ENCODE measurements around the gene GAD2.

Gene GAD2

GRCh38 chr10:26310361-26310760, 93.8 kb downstream of the GAD2 start:
- no peak for DNase-seq (ENCODE audit: low read depth, low spot score)
- H3K36me3 ChIP-seq (ENCODE audit: control insufficient read depth, insufficient read depth, low read length), result no peaks in the 10 kb centered on the region
- no peaks in the 10 kb centered on the region for H3K9me3 ChIP-seq (ENCODE audit: control insufficient read depth, insufficient read depth, low read length)
- H3K27ac ChIP-seq (ENCODE audit: low read length), result no peak overlapping the region
- no peaks in the 10 kb centered on the region for H3K27me3 ChIP-seq (ENCODE audit: control insufficient read depth, insufficient read depth, low read length)
- no CpG with 5 or more reads among the region's 3 CpGs for WGBS (ENCODE audit: insufficient coverage, insufficient read length)
- H3K4me1 ChIP-seq (ENCODE audit: control insufficient read depth, insufficient read depth, low read length), result no peaks in the 10 kb centered on the region
- no peak overlapping the region for H3K4me3 ChIP-seq (ENCODE audit: low read length)

GRCh38 chr10:26311383-26311940, 94.9 kb downstream of the GAD2 start:
- no peaks in the 10 kb centered on the region for H3K9me3 ChIP-seq (ENCODE audit: control insufficient read depth, insufficient read depth, low read length)
- no peaks in the 10 kb centered on the region for H3K4me1 ChIP-seq (ENCODE audit: control insufficient read depth, insufficient read depth, low read length)
- no peak overlapping the region for H3K4me3 ChIP-seq (ENCODE audit: low read length)
- no CpG with 5 or more reads among the region's 6 CpGs for WGBS (ENCODE audit: insufficient coverage, insufficient read length)
- no peak overlapping the region for H3K27ac ChIP-seq (ENCODE audit: low read length)
- H3K27me3 ChIP-seq (ENCODE audit: control insufficient read depth, insufficient read depth, low read length), result no peaks in the 10 kb centered on the region
- peak; percentile 29 for DNase-seq (ENCODE audit: low read depth, low spot score)
- H3K36me3 ChIP-seq (ENCODE audit: control insufficient read depth, insufficient read depth, low read length), result no peaks in the 10 kb centered on the region

- Histone ChIP-seq H3K9me3 (ENCODE audit: control insufficient read depth, insufficient read depth, low read length) (no peaks in the 10 kb centered on the region), H3K4me3 (ENCODE audit: low read length) (no peak overlapping the region), H3K27ac (ENCODE audit: low read length) (no peak overlapping the region), H3K36me3 (ENCODE audit: control insufficient read depth, insufficient read depth, low read length) (no peaks in the 10 kb centered on the region), H3K4me1 (ENCODE audit: control insufficient read depth, insufficient read depth, low read length) (no peaks in the 10 kb centered on the region), H3K27me3 (ENCODE audit: control insufficient read depth, insufficient read depth, low read length) (no peaks in the 10 kb centered on the region)
- WGBS (ENCODE audit: insufficient coverage, insufficient read length), result no CpG with 5 or more reads among the region's 10 CpGs
- no peak for DNase-seq (ENCODE audit: low read depth, low spot score)
These were observed 97.9 kb downstream of the GAD2 start for GRCh38 chr10:26314265-26315013.

- Histone ChIP-seq H3K4me1 (ENCODE audit: control insufficient read depth, insufficient read depth, low read length) (no peaks in the 10 kb centered on the region), H3K27ac (ENCODE audit: low read length) (no peak overlapping the region)
These were observed 102.1 kb downstream of the GAD2 start for GRCh38 chr10:26318672-26319071.

GRCh38 chr10:26323219-26323618, 106.6 kb downstream of the GAD2 start:
- no CpG with 5 or more reads among the region's 3 CpGs for WGBS (ENCODE audit: insufficient coverage, insufficient read length)
- Histone ChIP-seq H3K4me3 (ENCODE audit: low read length) (no peak overlapping the region), H3K27ac (ENCODE audit: low read length) (no peak overlapping the region), H3K9me3 (ENCODE audit: control insufficient read depth, insufficient read depth, low read length) (no peaks in the 10 kb centered on the region), H3K27me3 (ENCODE audit: control insufficient read depth, insufficient read depth, low read length) (no peaks in the 10 kb centered on the region), H3K4me1 (ENCODE audit: control insufficient read depth, insufficient read depth, low read length) (no peaks in the 10 kb centered on the region), H3K36me3 (ENCODE audit: control insufficient read depth, insufficient read depth, low read length) (no peaks in the 10 kb centered on the region)
- no peak for DNase-seq (ENCODE audit: low read depth, low spot score)

More at GRCh38 chr10:26318672-26319071, 102.1 kb downstream of the GAD2 start:
- no peaks in the 10 kb centered on the region for H3K27me3 ChIP-seq (ENCODE audit: control insufficient read depth, insufficient read depth, low read length)
- H3K36me3 ChIP-seq (ENCODE audit: control insufficient read depth, insufficient read depth, low read length), result no peaks in the 10 kb centered on the region
- WGBS (ENCODE audit: insufficient coverage, insufficient read length), result no CpG with 5 or more reads among the region's 5 CpGs
- no peaks in the 10 kb centered on the region for H3K9me3 ChIP-seq (ENCODE audit: control insufficient read depth, insufficient read depth, low read length)
- H3K4me3 ChIP-seq (ENCODE audit: low read length), result no peak overlapping the region
- no peak for DNase-seq (ENCODE audit: low read depth, low spot score)

GRCh38 chr10:26326851-26327250, 110.3 kb downstream of the GAD2 start:
- H3K9me3 ChIP-seq (ENCODE audit: control insufficient read depth, insufficient read depth, low read length), result no peaks in the 10 kb centered on the region
- no peak overlapping the region for H3K4me3 ChIP-seq (ENCODE audit: low read length)
- no CpG with 5 or more reads among the region's 3 CpGs for WGBS (ENCODE audit: insufficient coverage, insufficient read length)
- no peak overlapping the region for H3K27ac ChIP-seq (ENCODE audit: low read length)
- H3K36me3 ChIP-seq (ENCODE audit: control insufficient read depth, insufficient read depth, low read length), result no peaks in the 10 kb centered on the region
- no peaks in the 10 kb centered on the region for H3K4me1 ChIP-seq (ENCODE audit: control insufficient read depth, insufficient read depth, low read length)
- no peak for DNase-seq (ENCODE audit: low read depth, low spot score)
- no peaks in the 10 kb centered on the region for H3K27me3 ChIP-seq (ENCODE audit: control insufficient read depth, insufficient read depth, low read length)

GRCh38 chr10:26327811-26328210, 111.2 kb downstream of the GAD2 start:
- H3K27me3 ChIP-seq (ENCODE audit: control insufficient read depth, insufficient read depth, low read length), result no peaks in the 10 kb centered on the region
- H3K27ac ChIP-seq (ENCODE audit: low read length), result no peak overlapping the region
- H3K9me3 ChIP-seq (ENCODE audit: control insufficient read depth, insufficient read depth, low read length), result no peaks in the 10 kb centered on the region
- no peak for DNase-seq (ENCODE audit: low read depth, low spot score)
- no CpG with 5 or more reads among the region's 4 CpGs for WGBS (ENCODE audit: insufficient coverage, insufficient read length)
- no peak overlapping the region for H3K4me3 ChIP-seq (ENCODE audit: low read length)
- no peaks in the 10 kb centered on the region for H3K4me1 ChIP-seq (ENCODE audit: control insufficient read depth, insufficient read depth, low read length)
- H3K36me3 ChIP-seq (ENCODE audit: control insufficient read depth, insufficient read depth, low read length), result no peaks in the 10 kb centered on the region

GRCh38 chr10:26331371-26331770, 114.8 kb downstream of the GAD2 start:
- H3K9me3 ChIP-seq (ENCODE audit: control insufficient read depth, insufficient read depth, low read length), result no peaks in the 10 kb centered on the region
- H3K27ac ChIP-seq (ENCODE audit: low read length), result no peak overlapping the region
- WGBS (ENCODE audit: insufficient coverage, insufficient read length), result no CpG with 5 or more reads among the region's 3 CpGs
- H3K4me3 ChIP-seq (ENCODE audit: low read length), result no peak overlapping the region
- DNase-seq (ENCODE audit: low read depth, low spot score), result no peak
- H3K27me3 ChIP-seq (ENCODE audit: control insufficient read depth, insufficient read depth, low read length), result no peaks in the 10 kb centered on the region
- H3K4me1 ChIP-seq (ENCODE audit: control insufficient read depth, insufficient read depth, low read length), result no peaks in the 10 kb centered on the region
- no peaks in the 10 kb centered on the region for H3K36me3 ChIP-seq (ENCODE audit: control insufficient read depth, insufficient read depth, low read length)

- Histone ChIP-seq H3K36me3 (ENCODE audit: control insufficient read depth, insufficient read depth, low read length) (no peaks in the 10 kb centered on the region), H3K9me3 (ENCODE audit: control insufficient read depth, insufficient read depth, low read length) (no peaks in the 10 kb centered on the region), H3K4me3 (ENCODE audit: low read length) (no peak overlapping the region), H3K27me3 (ENCODE audit: control insufficient read depth, insufficient read depth, low read length) (no peaks in the 10 kb centered on the region), H3K27ac (ENCODE audit: low read length) (no peak overlapping the region), H3K4me1 (ENCODE audit: control insufficient read depth, insufficient read depth, low read length) (no peaks in the 10 kb centered on the region)
- WGBS (ENCODE audit: insufficient coverage, insufficient read length), result no CpG with 5 or more reads among the region's 4 CpGs
- DNase-seq (ENCODE audit: low read depth, low spot score), result no peak
These were observed 117.8 kb downstream of the GAD2 start for GRCh38 chr10:26334232-26334931.

- H3K4me1 ChIP-seq (ENCODE audit: control insufficient read depth, insufficient read depth, low read length), result no peaks in the 10 kb centered on the region
- H3K4me3 ChIP-seq (ENCODE audit: low read length), result no peak overlapping the region
- WGBS (ENCODE audit: insufficient coverage, insufficient read length), result no CpG with 5 or more reads among the region's 7 CpGs
- DNase-seq (ENCODE audit: low read depth, low spot score), result peak; percentile 54
- no peak overlapping the region for H3K27ac ChIP-seq (ENCODE audit: low read length)
- no peaks in the 10 kb centered on the region for H3K36me3 ChIP-seq (ENCODE audit: control insufficient read depth, insufficient read depth, low read length)
- no peaks in the 10 kb centered on the region for H3K9me3 ChIP-seq (ENCODE audit: control insufficient read depth, insufficient read depth, low read length)
- no peaks in the 10 kb centered on the region for H3K27me3 ChIP-seq (ENCODE audit: control insufficient read depth, insufficient read depth, low read length)
These were observed 118.5 kb downstream of the GAD2 start for GRCh38 chr10:26334932-26335573.
